HG03039 (cell line): ENCODE measurements around the gene AQP5.
"Not testable (repeated sequence)": the region's sequence is repeated elsewhere in the genome, so short reads cannot be mapped to it uniquely, and the experiment has no call there.

Source experiments
- ATAC-seq: cut with Tn5 transposase; IDR thresholded peaks from one replicate; pipeline ENCODE4 v1.9.1; 2021; ENCODE audit warnings: mild to moderate bottlenecking, moderate library complexity; ENCODE audit not compliant: unreplicated experiment

Gene AQP5

DNA sequence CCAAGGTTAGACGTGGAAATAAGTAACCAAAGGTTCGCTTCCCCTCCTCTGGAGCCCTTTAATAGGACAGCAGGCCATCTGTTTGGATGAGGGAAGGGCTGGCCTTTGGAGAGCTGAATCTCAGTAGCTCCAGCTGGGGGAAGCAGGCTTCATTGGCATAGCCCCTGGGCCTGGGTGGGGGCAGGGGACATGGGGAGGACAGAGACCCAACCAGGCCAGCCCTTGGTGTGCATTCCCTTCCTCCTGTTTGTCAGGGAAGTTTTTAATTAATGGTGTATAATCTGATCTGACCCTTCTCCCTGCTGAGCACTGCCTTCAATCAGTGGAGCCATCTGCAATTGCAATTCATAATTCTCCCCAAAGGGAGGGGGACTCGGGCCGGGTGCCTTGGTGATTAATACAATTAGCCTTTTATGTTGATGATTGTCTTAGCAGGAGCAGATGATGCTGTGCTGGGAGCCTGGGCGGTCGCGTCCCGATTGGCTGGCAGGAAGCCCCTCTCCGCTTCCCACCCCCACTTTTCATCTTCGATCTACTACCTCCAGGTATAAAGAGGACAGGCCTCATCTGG lies 17.4 kb downstream of the AQP5 start:
- no peak for ATAC-seq

DNA sequence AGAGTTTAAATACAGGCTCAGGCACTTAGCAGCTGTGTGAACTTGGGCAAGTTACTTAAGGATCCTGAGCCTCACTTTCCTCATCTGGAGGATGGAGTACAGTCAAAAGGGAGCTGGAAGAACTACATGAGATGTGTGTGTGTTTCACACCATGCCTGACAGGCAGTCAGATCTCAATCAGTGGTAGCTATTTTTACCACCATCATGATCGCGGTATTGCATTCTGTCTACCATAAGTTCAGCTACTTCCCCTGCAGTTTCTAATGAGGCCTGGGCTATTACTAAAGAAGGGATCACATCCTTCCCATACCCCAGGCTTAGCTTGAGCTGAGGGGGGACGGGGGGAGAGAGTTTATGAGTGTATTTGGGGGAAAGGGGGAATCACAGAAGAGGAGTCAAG lies 18.1 kb downstream of the AQP5 start:
- ATAC-seq, result no peak

DNA sequence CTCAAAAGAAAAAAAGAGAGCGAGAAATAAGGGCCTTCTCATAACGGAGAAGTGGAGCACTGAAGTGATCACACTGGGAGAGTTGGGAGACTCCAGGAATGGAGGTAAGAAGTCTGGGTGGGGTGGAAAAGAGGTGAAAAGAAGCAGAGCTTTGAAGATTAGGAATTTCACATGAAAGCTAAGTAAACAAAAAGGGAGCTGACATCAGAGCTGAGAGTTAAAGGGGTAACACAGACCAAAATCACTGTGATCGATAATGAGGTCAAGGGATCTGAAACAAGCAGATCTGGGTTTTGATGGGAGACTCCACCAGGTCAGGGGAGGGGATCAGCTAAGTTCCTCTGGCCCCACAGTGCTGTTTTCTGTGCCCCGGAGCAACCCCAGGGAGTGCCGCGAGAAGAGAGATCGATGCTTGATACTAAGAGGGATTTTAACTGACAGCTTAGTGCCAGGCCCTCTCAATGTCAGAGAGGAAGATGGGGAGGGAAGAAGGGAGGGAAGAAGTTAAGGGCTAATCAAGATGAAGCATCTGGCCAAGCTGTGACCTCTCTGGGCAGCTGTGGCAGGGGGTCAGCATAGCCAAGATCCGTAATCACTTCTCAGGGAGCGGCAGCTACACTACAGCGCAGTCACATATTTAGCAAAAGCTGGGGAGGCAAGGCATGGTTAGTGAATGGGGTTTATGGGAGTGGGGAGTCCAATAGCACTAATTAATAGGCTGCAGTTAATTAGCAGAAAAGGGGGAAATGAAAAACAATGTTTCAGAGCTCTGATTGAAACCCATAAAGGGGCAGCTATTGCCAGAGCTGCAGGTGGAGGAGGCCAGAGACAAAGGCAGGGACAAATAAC lies 19.1 kb downstream of the AQP5 start:
- no peak for ATAC-seq

DNA sequence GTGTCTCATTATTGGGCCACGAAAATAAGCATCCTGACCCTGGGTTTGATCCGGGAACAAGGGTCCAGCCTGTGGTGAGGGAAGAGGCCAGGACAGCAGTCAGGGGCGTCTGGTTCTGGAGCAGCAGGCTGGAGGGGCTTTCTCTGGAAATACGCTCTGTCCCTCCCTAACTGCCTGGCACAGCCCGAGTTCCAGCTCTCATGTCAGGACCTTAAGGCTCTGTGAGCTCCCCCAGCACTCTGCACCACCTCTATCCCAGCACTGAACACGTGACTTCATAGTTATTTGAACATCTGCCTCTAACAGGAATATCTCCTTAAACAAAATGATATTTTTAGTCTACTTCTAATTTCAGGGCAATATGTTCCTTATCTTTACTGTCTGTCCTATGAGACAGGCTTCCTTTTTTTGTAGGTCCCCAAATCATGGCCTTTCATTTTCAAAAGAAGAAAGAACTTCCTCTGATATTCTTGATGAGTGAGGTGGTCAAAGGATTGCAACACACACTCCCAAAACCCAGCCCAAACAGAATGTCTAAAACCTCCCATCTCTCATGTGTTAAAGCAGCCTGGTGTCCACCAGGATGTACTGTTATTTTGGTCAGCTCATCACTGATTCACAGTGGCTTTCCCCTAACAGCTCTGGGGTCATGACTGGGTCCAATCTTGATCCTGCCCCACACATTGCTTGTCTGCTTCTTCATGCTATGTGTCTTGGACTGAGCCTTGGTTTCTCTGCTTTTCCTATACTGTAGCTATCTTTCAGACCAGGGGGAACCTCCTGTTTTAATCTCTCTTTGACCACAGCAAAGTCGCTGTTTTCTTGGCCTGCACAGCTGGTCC lies 20.8 kb downstream of the AQP5 start:
- ATAC-seq, result no peak

DNA sequence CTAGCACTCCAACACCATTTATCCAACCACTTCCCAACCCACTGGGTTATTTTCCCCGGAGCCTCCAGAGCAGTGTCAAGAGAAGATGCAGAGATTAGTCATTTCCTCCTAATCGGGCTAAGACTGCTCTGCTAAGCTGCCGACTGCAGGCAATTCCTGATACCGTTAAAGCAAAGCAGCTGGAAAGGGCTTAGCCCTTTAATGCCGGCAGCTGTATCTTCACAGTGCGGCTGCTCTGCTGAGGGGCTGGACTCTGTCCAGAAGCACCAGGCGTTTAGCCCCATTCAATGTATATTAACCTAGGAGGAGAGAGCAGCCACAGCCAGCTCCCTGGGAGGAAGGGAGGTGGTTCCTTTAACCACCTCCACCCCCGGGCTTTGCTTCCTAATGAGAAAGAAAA lies 22.2 kb downstream of the AQP5 start:
- ATAC-seq, result no peak

DNA sequence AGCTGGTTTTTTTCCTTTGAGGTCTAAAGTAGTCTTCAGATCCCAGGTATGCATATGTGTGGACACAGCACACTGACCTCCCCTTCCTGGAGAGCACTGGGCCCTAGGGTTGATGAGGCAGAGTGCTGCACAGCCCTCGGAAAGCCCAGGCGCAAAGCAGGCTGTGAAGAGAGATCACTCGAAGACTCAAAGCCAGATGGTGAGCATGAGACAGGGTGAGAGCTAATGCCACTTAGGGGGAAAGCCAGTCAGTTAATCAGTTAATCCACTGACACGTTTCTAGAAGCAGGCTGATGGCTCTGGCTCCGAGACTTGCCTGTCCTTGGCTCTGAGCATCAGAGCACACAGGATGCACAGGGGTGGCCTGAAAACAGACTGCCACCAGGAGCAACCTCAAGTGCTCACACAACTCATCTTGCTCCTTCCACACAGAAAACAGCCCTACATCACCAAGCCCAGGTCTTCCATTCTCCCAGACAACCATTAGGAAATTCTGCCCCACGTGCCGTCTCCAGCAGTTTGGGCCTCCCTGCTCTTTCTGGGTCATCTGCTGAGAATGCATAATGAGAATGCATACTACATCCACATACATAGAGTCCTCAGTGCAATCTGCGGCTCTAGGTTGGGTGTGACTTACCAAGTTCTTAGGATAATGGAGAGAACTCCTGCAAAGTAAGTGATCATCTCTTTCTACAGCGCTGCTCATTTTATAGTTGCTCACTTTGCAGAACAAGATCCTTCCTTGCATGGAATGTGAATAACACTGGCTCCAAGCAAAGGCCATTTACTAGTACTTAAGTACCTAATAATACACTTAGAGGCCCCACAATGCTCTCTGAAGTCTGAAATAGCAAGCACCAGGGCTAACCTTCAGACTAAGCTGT lies 23.0 kb downstream of the AQP5 start:
- no peak for ATAC-seq

DNA sequence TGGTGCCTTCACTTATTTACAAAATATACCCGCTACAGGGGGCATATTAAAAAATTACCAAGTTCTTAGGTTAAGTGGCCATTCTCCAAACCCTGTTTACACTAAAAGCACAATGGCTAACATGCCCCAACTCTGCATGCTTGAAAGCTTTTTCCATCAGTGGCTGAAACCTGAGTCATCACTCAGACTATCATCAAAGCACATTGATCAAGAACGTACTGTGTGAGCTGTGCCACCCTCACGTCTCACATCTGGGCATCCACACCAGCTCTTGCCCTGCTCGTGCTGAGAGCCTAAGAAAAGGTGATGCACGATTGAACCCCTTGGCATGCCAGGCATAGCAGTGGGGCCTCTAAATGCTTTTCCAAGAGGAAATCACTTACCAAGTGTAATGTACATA lies 24.3 kb downstream of the AQP5 start:
- no peak for ATAC-seq

DNA sequence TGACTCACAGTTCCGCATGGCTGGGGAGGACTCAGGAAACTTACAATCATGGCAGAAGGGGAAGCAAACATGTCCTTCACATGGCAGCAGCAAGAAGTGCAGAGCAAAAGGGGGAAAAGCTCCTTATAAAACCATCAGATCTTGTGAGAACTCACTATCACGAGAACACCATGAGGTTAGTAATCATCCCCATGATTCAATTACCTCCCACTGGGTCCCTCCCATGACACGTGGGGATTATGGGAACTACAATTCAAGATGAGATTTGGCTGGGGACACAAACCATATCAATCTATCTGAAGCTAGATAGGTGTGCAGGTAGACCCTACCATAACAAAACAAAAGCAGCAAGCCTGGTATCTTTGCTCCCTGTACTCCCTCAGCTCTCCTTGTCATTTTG lies 24.8 kb downstream of the AQP5 start:
- ATAC-seq, result not testable (repeated sequence)

DNA sequence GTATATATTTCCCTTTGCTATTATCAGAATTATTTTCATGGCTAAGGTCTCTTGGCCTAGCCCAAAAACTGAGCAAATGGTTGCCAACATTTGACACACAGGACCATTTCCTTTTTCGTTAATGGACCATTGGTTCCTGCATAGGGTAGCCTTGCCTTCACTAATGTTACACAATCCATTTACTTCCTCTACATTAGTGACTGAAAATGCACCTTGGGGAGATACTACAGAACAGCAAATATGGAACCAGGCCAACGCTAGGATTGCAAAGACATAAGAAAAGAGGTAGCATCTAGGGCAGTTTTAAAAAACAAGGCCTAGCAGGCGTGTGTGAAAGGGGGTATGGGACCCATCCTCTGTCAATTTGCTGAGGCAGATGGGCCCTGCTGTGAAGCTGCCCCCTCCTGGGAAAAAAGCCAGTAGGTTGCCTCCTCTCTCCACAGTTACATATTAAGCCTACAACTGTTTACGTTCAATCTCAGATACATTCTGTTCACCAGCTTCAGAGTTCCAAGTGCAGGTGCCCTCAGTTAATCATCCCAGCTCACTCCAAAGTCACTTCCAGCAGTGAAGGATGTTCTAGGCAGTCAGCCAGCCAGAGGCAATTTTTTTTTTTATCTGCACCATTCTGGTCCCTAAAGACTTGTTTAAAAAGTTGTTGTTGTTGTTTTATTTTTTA lies 26.1 kb downstream of the AQP5 start:
- no peak for ATAC-seq

DNA sequence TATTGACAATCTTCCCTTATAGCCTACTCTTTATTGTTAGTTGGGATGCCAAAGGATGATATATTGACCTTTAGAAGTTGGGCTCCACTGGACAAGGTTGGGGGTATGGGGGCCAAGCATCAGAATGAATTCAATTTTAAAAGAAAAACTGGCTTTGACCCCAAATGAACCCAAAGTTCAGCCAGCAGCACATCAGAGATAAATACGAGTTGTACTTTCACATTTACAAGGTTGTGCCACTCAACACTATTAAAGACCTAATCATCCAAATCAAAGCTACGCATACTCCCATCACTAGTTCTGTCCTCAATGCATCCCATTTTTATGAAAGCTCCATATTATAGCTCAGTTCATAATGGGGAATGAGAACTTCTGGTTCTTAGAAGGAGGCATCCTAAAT lies 27.7 kb downstream of the AQP5 start:
- not testable (repeated sequence) for ATAC-seq

DNA sequence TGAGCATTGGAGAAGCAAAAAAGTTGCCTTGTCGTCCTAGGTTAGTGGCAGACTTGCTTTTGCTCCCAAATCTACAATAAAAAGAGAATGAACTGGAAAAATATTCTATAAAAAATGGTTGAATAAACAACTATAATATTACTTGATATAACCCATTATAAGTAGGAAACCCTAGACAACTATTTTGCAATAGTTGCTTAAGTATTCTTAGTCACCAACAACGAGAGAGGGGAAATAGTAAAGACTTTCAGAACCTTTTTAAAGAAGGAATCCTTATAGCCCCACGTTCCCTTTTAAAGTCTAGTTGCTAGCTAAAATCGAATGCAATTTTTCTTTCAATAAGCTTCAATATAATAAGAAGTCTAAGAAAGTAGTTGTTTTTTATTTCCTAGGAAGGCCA lies 28.6 kb downstream of the AQP5 start:
- ATAC-seq, result no peak

DNA sequence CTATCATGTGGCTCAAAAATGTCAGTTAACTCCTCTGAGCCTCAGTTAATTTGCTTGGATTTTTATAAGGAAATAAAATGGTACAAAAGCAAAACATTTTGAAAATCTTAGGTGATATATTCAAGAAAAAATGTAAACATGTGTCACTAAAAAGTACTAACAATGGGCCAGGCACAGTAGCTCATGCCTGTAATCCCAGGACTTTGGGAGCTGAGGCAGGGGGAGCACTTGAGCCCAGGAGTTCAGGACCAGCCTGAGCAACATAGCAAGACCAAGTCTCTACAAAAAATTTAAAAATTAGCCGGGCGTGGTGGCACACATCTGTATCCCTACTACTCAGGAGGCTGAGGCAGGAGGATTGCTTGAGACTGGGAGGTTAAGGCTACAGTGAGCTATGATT lies 36.8 kb downstream of the AQP5 start:
- ATAC-seq, result no peak

DNA sequence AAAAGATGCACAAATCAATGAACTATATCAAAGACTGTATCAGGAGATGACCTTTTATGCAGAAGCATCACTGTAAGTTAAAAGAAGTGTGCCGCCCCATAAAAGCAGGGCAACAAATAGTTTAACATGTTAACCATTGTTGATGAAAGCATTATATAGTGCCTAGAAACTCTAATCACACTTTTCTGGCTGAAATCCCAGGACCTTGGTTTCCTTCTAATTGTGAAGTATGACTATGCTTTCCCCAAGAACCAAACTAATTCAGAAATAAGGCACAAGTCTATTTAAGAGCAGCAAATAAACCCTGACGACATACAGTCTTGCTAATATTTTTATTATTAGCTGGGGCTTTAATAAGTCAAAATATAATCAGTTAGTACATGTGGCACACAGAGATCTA lies 41.9 kb downstream of the AQP5 start:
- no peak for ATAC-seq

DNA sequence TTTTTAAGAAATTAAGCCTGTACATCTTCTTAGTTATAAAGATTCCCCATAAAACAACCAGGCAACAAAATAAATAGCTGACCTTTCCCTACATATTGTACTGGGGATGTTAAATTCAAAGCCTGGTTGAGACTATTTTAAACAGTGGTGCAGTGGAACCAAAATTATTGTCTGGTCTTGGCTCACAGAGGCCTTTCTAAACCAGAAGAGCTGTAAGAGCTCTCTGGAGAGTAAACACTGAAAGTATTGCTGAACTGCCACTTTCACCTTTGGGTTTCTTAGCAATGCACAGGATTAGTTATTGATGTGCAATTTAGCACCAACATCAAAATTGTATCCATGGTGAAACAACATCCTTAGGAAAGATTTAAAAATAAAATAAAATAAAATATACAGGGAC lies 43.0 kb downstream of the AQP5 start:
- no peak for ATAC-seq

DNA sequence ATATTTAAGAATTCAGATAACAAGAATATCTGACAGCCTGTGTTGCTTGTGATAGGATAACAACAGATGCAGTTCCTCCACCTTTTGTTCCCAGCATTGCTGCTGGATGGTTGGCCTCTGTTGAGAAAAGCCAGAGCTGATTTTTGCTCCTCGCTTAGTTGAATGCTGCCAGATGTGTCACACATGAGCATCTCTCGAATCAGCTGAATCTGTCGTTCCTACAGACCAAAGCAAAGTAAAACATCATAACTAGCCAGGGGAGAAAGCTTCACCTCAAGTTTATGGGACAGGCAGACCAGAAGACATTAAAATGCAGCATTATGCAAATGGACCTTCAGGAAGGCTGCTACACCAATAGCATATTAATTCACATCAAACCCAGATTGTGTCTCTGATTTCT lies 43.5 kb downstream of the AQP5 start:
- no peak for ATAC-seq

DNA sequence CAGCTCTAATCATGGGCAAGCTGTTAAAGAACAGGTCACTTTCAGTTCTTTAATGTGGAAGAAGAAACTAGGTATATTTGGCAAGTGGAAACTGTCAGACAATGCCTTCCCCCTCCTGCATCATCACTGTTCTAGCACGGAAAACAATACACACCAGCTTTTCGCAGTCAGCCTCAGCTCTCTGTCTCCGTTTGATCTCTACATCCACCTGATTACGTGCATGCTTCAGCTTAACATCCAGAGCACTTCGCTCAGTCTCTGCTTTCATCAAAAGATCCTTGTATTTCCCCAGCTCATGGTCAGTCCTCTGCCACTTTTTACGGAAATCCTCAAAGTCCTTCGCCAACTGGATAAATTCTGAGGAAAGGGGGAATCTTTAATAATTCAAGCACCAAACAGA lies 44.6 kb downstream of the AQP5 start:
- ATAC-seq, result no peak

DNA sequence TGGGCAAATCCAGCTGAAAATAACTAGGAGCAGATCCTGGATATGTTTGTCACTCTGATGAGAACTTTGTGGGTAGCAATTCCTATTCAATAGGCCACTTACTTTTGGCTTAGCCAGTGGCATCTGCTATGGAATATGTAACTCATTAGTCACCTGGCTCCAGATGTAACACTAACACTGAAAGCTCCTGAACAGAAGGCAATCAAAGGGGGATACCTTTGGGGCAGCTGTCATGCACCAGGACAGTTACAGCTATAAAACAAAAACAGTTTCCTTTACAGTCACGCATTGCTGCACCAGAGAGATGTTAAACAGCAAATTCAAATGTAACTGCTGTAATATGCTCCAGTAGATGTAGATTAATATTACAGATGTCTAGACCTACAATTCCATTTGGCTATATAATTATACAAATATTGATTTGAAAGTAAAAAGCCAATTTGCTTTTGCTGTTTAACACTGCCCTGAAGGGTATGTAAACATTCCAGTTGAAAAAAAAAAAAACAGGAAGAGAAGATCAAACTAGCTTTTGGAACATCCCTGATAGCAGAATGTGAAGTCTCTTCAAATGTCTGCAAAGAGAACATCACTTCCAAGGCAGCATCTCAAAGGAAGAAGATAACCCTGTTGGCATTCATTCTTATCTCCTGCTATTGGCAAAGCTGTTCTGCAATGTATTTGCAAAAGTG lies 45.2 kb downstream of the AQP5 start:
- ATAC-seq, result no peak

DNA sequence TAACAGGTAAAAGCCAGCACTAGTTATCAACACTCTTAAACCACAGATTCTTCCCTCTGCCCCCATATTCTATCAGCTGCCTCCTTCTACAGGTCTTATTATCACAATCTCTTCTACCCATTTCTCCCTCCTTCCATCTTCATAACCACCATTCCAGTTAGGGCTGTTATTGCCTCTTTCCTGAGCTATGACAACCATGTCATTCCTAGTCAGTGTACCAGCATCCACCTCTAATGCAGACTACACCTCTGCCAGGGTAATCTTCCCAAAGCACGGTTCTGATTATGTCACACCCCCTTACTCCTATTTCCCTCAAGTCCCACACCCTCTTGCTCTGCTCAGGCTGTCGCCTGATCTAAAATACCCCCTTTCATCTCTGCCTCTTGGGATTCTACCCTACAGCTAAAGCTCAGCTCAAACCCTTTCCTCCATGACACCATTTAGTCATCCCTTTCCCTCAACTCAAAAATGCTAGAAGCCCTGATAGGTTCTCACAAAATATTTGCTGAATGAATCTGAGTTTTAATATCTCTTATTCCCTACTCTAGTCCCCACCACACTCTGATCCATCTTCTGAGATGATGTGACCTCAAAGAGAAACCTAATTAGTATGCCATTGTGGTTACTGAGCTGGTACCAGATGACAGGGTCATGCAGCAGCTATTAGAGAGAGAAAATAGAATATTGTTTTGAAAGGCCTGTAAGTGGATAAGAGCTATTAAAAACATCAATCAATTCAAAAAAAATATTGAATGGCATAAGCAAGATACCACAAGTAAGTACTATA lies 51.9 kb downstream of the AQP5 start:
- no peak for ATAC-seq

DNA sequence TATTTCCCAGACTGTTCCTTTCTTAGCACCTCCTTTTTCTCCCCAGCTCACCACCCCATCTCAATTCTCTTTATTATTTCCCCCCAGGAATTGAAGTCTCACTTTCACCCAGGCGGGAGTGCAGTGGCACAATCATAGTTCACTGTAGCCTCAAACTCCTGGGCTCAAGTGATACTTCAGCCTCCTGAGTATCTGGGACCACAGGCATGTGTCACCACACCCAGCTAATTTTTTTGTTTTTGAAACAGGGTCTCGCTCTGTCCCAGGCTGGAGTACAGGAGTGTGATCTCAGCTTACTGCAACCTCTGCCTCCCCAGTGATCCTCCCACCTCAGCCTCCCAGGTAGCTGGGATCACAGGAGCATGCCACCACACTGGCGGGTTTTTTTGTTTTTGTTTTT lies 52.7 kb downstream of the AQP5 start:
- no peak for ATAC-seq
